HEK293 (cell line): ENCODE data around the gene SLC26A1.

Source experiments
- CTCF ChIA-PET: fragments of 350-600 bp; formaldehyde crosslinking; extraction: SDS; loops from one replicate; lab custom pipeline; 2021; ENCODE audit warnings: antibody characterized with exemption; lab: Yijun Ruan, JAX
- POLR2A ChIA-PET: fragments of 300-600 bp; formaldehyde crosslinking; extraction: SDS; loops from one replicate; lab custom pipeline; 2020; ENCODE audit warnings: antibody characterized with exemption, inconsistent platforms; lab: Yijun Ruan, JAX
- H3K27ac ChIP-seq: fragments of 200-500 bp; sonication (Bioruptor generic); 2 replicates; pipeline ENCODE4 v1.5.1; 2014; ENCODE audit warnings: low read depth, low read length, control low read depth, inconsistent platforms; ENCODE audit errors: extremely low read depth
- H3K36me3 ChIP-seq, 2 experiments: fragments of 200-500 bp in 1 of 2; sonication (Bioruptor generic) in 1 of 2; 1 replicate in 1 of 2; 2 replicates in 1 of 2; pipeline ENCODE4 v1.5.1; 2014 to 2017; ENCODE audit warnings: inconsistent platforms in 2 of 2, low read length in 2 of 2; ENCODE audit not compliant: control insufficient read depth in 2 of 2, insufficient read depth in 1 of 2
- H3K4me1 ChIP-seq: fragments of 200-500 bp; sonication (Bioruptor generic); 2 replicates; pipeline ENCODE4 v1.5.1; 2014; ENCODE audit warnings: mild to moderate bottlenecking, low read length, inconsistent platforms; ENCODE audit not compliant: control insufficient read depth, insufficient read depth
- H3K4me3 ChIP-seq: 2 replicates; pipeline ENCODE4 v1.5.1; 2011; ENCODE audit warnings: low read depth, mild to moderate bottlenecking, control low read depth, low read length, moderate library complexity
- H3K9me3 ChIP-seq: fragments of 200-500 bp; sonication (Bioruptor generic); 2 replicates; pipeline ENCODE4 v1.5.1; 2014; ENCODE audit warnings: low read depth, low read length, inconsistent platforms; ENCODE audit not compliant: control insufficient read depth, insufficient read depth
- BCL11A ChIP-seq: fragments of 450-650 bp; formaldehyde crosslinking; IDR thresholded peaks from 2 replicates; pipeline ENCODE4 v1.5.1; 2016; ENCODE audit warnings: low read depth, missing biosample characterization, missing genetic modification characterization
- GLI2 ChIP-seq: fragments of 450-650 bp; formaldehyde crosslinking; IDR thresholded peaks from 2 replicates; pipeline ENCODE4; 2017; ENCODE audit warnings: missing biosample characterization, missing genetic modification characterization, low read depth, borderline replicate concordance
- KLF8 ChIP-seq: fragments of 450-650 bp; formaldehyde crosslinking; IDR thresholded peaks from 2 replicates; pipeline ENCODE4 v1.5.1; 2016; ENCODE audit warnings: missing biosample characterization, missing genetic modification characterization
- TCF7L2 ChIP-seq: IDR thresholded peaks from 2 replicates; pipeline ENCODE4 v1.6.1; 2011; ENCODE audit warnings: low read depth, mild to moderate bottlenecking, inconsistent platforms, low read length, moderate library complexity, borderline replicate concordance
- ZBTB21 ChIP-seq: fragments of 450-650 bp; formaldehyde crosslinking; IDR thresholded peaks from 2 replicates; pipeline ENCODE4 v1.5.1; 2017; ENCODE audit warnings: missing biosample characterization, missing genetic modification characterization
- ZBTB7A ChIP-seq: fragments of 450-650 bp; formaldehyde crosslinking; IDR thresholded peaks from 2 replicates; pipeline ENCODE4 v1.5.1; 2016; ENCODE audit warnings: low read depth, missing biosample characterization, missing genetic modification characterization
- ZBTB8A ChIP-seq: fragments of 450-650 bp; formaldehyde crosslinking; IDR thresholded peaks from 2 replicates; pipeline ENCODE4 v1.5.1; 2016; ENCODE audit warnings: missing biosample characterization, missing genetic modification characterization
- ZFP41 ChIP-seq: fragments of 450-650 bp; formaldehyde crosslinking; IDR thresholded peaks from 2 replicates; pipeline ENCODE4 v1.5.1; 2016; ENCODE audit warnings: missing biosample characterization, missing genetic modification characterization, borderline replicate concordance
- ZNF121 ChIP-seq: fragments of 450-650 bp; formaldehyde crosslinking; IDR thresholded peaks from 2 replicates; pipeline ENCODE4 v1.5.1; 2016; ENCODE audit warnings: missing biosample characterization, missing genetic modification characterization
- ZNF138 ChIP-seq: fragments of 450-650 bp; formaldehyde crosslinking; IDR thresholded peaks from 2 replicates; pipeline ENCODE4 v1.5.1; 2016; ENCODE audit warnings: missing biosample characterization, missing genetic modification characterization, borderline replicate concordance
- ZNF214 ChIP-seq: fragments of 450-650 bp; formaldehyde crosslinking; IDR thresholded peaks from 2 replicates; pipeline ENCODE4 v1.5.1; 2017; ENCODE audit warnings: missing biosample characterization, mild to moderate bottlenecking, missing genetic modification characterization, borderline replicate concordance
- ZNF292 ChIP-seq: fragments of 450-650 bp; formaldehyde crosslinking; IDR thresholded peaks from 2 replicates; pipeline ENCODE4 v1.5.1; 2016; ENCODE audit warnings: low read depth, missing biosample characterization, missing genetic modification characterization, borderline replicate concordance
- ZNF514 ChIP-seq: fragments of 450-650 bp; formaldehyde crosslinking; IDR thresholded peaks from 2 replicates; pipeline ENCODE4 v1.5.1; 2016; ENCODE audit warnings: missing biosample characterization, missing genetic modification characterization
- ZNF658 ChIP-seq: fragments of 450-650 bp; formaldehyde crosslinking; IDR thresholded peaks from 2 replicates; pipeline ENCODE4; 2016; ENCODE audit warnings: missing biosample characterization, missing genetic modification characterization
- ZNF664 ChIP-seq: fragments of 450-650 bp; formaldehyde crosslinking; IDR thresholded peaks from 2 replicates; pipeline ENCODE4 v1.5.1; 2016; ENCODE audit warnings: missing biosample characterization, missing genetic modification characterization
- ZNF785 ChIP-seq: fragments of 450-650 bp; formaldehyde crosslinking; IDR thresholded peaks from 2 replicates; pipeline ENCODE4 v1.5.1; 2016; ENCODE audit warnings: missing biosample characterization, missing genetic modification characterization
- ZSCAN16 ChIP-seq: fragments of 450-650 bp; formaldehyde crosslinking; IDR thresholded peaks from 2 replicates; pipeline ENCODE4 v1.5.1; 2016; ENCODE audit warnings: missing biosample characterization, missing genetic modification characterization
- TF ChIP-seq, protein P1 (sequence below): fragments of 450-650 bp; formaldehyde crosslinking; IDR thresholded peaks from 2 replicates; pipeline ENCODE4 v1.5.1; 2016; ENCODE audit warnings: missing biosample characterization, missing genetic modification characterization
- TF ChIP-seq, protein P2 (sequence below): fragments of 450-650 bp; formaldehyde crosslinking; IDR thresholded peaks from 2 replicates; pipeline ENCODE4 v1.5.1; 2017; ENCODE audit warnings: missing biosample characterization, mild to moderate bottlenecking, missing genetic modification characterization, moderate library complexity
- TF ChIP-seq, protein P3 (sequence below): fragments of 450-650 bp; formaldehyde crosslinking; IDR thresholded peaks from 2 replicates; pipeline ENCODE4 v1.5.1; 2016; ENCODE audit warnings: missing biosample characterization, missing genetic modification characterization
- TF ChIP-seq, protein P4 (sequence below): fragments of 450-650 bp; formaldehyde crosslinking; IDR thresholded peaks from 2 replicates; pipeline ENCODE4 v1.5.1; 2016; ENCODE audit warnings: missing biosample characterization, missing genetic modification characterization
- TF ChIP-seq, protein P5 (sequence below): fragments of 450-650 bp; formaldehyde crosslinking; IDR thresholded peaks from 2 replicates; pipeline ENCODE4 v1.5.1; 2016; ENCODE audit warnings: missing biosample characterization, missing genetic modification characterization
- TF ChIP-seq, protein P6 (sequence below): fragments of 450-650 bp; IDR thresholded peaks from 2 replicates; pipeline ENCODE4 v1.5.1; 2018; ENCODE audit warnings: missing biosample characterization, missing genetic modification characterization

The SLC26A1 gene

DNA sequence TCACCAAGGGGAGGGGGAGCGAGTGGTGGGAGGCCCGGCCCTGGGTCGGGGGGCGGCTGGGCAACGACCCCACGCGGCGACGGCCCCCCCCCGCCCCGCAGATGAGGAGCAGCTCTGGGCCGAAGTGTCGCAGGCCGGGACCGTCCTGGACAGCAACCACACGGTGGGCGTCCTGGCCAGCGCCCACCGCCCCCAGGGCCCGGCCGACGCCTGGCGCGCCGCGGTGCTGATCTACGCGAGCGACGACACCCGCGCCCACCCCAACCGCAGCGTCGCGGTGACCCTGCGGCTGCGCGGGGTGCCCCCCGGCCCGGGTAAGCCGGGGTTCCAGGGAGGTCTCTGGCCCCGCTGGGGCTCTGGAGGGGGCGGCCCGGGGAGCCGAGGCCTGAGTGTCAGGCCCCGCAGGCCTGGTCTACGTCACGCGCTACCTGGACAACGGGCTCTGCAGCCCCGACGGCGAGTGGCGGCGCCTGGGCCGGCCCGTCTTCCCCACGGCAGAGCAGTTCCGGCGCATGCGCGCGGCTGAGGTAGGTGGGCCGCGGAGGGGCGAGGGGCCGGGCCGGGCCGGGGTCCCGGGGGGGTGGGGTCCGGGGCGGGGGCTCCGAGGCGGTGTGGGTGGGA lies 9.5 kb upstream of the SLC26A1 start:
- no peak for TF ChIP-seq ZNF514
- TF ChIP-seq, protein P1, sequence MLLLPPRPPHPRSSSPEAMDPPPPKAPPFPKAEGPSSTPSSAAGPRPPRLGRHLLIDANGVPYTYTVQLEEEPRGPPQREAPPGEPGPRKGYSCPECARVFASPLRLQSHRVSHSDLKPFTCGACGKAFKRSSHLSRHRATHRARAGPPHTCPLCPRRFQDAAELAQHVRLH (tag by site-specific recombination): no peak
- no peak for TF ChIP-seq ZNF214 (tag by site-specific recombination)
- TF ChIP-seq ZNF138 (tag by site-specific recombination): no peak
- TF ChIP-seq ZSCAN16 (tag by site-specific recombination): no peak
- CTCF ChIA-PET: no interaction called here
- Histone ChIP-seq H3K4me1 (no peaks in the 10 kb centered on the region), H3K36me3 (no peaks in the 10 kb centered on the region), H3K4me3 (no peak overlapping the region), H3K9me3 (no peaks in the 10 kb centered on the region), H3K27ac (no peak overlapping the region)
- POLR2A ChIA-PET: no interaction called here

DNA sequence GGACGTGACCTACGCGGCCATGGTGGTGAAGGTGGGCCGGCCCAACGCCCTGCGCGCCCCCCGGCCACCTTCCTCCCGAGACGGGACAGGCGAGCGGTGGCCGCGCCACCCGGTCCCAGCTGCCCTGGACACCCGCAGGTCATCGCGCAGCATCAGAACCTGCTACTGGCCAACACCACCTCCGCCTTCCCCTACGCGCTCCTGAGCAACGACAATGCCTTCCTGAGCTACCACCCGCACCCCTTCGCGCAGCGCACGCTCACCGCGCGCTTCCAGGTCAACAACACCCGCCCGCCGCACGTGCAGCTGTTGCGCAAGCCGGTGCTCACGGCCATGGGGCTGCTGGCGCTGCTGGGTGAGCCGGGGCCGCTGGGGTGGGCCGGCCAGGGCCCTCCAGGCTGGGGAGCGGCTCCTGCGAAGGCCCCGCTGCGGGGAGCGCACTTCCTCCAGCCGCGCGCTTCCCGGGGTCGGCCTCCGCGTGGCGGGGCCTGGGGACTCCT lies 9.0 kb upstream of the SLC26A1 start:
- CTCF ChIA-PET: no interaction called here
- TF ChIP-seq, protein P2, sequence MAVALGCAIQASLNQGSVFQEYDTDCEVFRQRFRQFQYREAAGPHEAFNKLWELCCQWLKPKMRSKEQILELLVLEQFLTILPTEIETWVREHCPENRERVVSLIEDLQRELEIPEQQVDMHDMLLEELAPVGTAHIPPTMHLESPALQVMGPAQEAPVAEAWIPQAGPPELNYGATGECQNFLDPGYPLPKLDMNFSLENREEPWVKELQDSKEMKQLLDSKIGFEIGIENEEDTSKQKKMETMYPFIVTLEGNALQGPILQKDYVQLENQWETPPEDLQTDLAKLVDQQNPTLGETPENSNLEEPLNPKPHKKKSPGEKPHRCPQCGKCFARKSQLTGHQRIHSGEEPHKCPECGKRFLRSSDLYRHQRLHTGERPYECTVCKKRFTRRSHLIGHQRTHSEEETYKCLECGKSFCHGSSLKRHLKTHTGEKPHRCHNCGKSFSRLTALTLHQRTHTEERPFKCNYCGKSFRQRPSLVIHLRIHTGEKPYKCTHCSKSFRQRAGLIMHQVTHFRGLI (tag by site-specific recombination): no peak
- TF ChIP-seq ZNF121 (no peak), KLF8 (tag by site-specific recombination) (no peak), ZBTB21 (tag by site-specific recombination) (no peak), GLI2 (no peak), ZNF292 (tag by site-specific recombination) (no peak)
- TF ChIP-seq, protein P3, sequence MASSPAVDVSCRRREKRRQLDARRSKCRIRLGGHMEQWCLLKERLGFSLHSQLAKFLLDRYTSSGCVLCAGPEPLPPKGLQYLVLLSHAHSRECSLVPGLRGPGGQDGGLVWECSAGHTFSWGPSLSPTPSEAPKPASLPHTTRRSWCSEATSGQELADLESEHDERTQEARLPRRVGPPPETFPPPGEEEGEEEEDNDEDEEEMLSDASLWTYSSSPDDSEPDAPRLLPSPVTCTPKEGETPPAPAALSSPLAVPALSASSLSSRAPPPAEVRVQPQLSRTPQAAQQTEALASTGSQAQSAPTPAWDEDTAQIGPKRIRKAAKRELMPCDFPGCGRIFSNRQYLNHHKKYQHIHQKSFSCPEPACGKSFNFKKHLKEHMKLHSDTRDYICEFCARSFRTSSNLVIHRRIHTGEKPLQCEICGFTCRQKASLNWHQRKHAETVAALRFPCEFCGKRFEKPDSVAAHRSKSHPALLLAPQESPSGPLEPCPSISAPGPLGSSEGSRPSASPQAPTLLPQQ: no peak

DNA sequence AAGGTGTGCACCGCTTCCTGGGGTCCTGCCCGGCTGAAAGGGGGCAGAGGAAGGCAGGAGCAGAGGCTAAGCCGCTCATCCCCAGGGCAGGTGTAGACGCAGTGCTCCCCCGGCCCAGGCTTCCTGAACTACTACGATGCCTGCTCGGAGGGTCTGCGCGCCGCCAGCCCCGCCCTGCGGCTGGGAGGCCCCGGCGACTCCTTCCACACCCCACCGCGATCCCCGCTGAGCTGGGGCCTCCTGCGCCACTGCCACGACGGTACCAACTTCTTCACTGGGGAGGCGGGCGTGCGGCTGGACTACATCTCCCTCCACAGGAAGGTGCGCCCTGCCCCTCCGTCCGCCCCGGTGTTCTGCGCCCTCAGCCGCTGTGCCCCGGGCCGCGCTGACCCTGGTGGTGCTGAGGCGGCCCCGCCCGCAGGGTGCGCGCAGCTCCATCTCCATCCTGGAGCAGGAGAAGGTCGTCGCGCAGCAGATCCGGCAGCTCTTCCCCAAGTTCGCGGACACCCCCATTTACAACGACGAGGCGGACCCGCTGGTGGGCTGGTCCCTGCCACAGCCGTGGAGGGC lies 8.4 kb upstream of the SLC26A1 start:
- Histone ChIP-seq H3K4me3 (no peak overlapping the region), H3K4me1 (no peaks in the 10 kb centered on the region; the same call in 1 of the 2 replicates), H3K36me3 (no peaks in the 10 kb centered on the region), H3K9me3 (no peaks in the 10 kb centered on the region), H3K27ac (no peak overlapping the region)
- POLR2A ChIA-PET: no interaction called here
- CTCF ChIA-PET: no interaction called here
- TF ChIP-seq, protein P4, sequence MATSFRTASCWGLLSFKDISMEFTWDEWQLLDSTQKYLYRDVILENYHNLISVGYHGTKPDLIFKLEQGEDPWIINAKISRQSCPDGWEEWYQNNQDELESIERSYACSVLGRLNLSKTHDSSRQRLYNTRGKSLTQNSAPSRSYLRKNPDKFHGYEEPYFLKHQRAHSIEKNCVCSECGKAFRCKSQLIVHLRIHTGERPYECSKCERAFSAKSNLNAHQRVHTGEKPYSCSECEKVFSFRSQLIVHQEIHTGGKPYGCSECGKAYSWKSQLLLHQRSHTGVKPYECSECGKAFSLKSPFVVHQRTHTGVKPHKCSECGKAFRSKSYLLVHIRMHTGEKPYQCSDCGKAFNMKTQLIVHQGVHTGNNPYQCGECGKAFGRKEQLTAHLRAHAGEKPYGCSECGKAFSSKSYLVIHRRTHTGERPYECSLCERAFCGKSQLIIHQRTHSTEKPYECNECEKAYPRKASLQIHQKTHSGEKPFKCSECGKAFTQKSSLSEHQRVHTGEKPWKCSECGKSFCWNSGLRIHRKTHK (tag by site-specific recombination): no peak
- TF ChIP-seq TCF7L2: no peak
- TF ChIP-seq, protein P5, sequence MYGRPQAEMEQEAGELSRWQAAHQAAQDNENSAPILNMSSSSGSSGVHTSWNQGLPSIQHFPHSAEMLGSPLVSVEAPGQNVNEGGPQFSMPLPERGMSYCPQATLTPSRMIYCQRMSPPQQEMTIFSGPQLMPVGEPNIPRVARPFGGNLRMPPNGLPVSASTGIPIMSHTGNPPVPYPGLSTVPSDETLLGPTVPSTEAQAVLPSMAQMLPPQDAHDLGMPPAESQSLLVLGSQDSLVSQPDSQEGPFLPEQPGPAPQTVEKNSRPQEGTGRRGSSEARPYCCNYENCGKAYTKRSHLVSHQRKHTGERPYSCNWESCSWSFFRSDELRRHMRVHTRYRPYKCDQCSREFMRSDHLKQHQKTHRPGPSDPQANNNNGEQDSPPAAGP (tag by site-specific recombination): no peak
- no peak for TF ChIP-seq ZNF658 (tag by site-specific recombination)
- TF ChIP-seq ZFP41 (tag by site-specific recombination): no peak
- no peak for TF ChIP-seq ZNF785 (tag by site-specific recombination)
- TF ChIP-seq, protein P6, sequence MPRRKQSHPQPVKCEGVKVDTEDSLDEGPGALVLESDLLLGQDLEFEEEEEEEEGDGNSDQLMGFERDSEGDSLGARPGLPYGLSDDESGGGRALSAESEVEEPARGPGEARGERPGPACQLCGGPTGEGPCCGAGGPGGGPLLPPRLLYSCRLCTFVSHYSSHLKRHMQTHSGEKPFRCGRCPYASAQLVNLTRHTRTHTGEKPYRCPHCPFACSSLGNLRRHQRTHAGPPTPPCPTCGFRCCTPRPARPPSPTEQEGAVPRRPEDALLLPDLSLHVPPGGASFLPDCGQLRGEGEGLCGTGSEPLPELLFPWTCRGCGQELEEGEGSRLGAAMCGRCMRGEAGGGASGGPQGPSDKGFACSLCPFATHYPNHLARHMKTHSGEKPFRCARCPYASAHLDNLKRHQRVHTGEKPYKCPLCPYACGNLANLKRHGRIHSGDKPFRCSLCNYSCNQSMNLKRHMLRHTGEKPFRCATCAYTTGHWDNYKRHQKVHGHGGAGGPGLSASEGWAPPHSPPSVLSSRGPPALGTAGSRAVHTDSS (tag by site-specific recombination): no peak
- TF ChIP-seq ZNF664 (tag by site-specific recombination): no peak
- TF ChIP-seq ZBTB7A: no peak
- no peak for TF ChIP-seq GLI2
- TF ChIP-seq ZBTB8A: no peak
- no peak for TF ChIP-seq BCL11A (tag by site-specific recombination)

More for the DNA sequence above, 9.0 kb upstream of the SLC26A1 start:
- no peaks in the 10 kb centered on the region for H3K36me3 ChIP-seq
- no peaks in the 10 kb centered on the region for H3K9me3 ChIP-seq
- no peak overlapping the region for H3K27ac ChIP-seq
- POLR2A ChIA-PET: no interaction called here
- H3K4me3 ChIP-seq: no peak overlapping the region
- no peaks in the 10 kb centered on the region; the same call in 1 of the 2 replicates for H3K4me1 ChIP-seq
